Kidney (tissue), 14 donors: Measurements from ENCODE around the gene PIGL. TPM values are rescaled to one million over a fixed set of nuclear protein-coding genes. Genes with fewer than 3 reads are reported as not detected.

Experiments used
- DNase-seq, 5 donors: peaks; one replicate each; pipeline ENCODE4 v3.0.0-alpha.2; 2013 to 2020
- FAIRE-seq: peaks from 2 replicates; lab custom pipeline; 2012; peaks lifted over from hg19 to GRCh38; lab: Jason Lieb, UNC
- H3K27ac ChIP-seq, 2 donors: one replicate each; pipeline ENCODE4 v1.7.0; 2013; ENCODE audit warnings: low read depth in 2 of 2, low read length in 2 of 2, inconsistent platforms in 1 of 2
- H3K27me3 ChIP-seq: one replicate; pipeline ENCODE4 v1.7.1; 2013; ENCODE audit warnings: low read length, inconsistent platforms; ENCODE audit not compliant: control insufficient read depth, insufficient read depth
- H3K36me3 ChIP-seq, 3 donors: one replicate each; pipeline versions ENCODE4 v1.7.0 to v1.7.1; 2013; ENCODE audit warnings: low read length in 3 of 3, control low read depth in 1 of 3, inconsistent platforms in 1 of 3; ENCODE audit not compliant: insufficient read depth in 3 of 3, control insufficient read depth in 2 of 3
- H3K4me1 ChIP-seq, 3 donors: one replicate each; pipeline versions ENCODE4 v1.7.0 to v1.7.1; 2013; ENCODE audit warnings: low read length in 3 of 3, inconsistent platforms in 1 of 3, low read depth in 1 of 3; ENCODE audit not compliant: control insufficient read depth in 2 of 3, insufficient read depth in 2 of 3
- H3K4me3 ChIP-seq, 3 donors: one replicate each; pipeline versions ENCODE4 v1.7.0 to v1.8.1; 2013; ENCODE audit warnings: low read length in 3 of 3, control low read depth in 1 of 3, inconsistent platforms in 1 of 3
- H3K9ac ChIP-seq, 3 donors: one replicate each; pipeline versions ENCODE4 v1.7.0 to v1.7.1; 2013; ENCODE audit warnings: low read length in 3 of 3, control low read depth in 1 of 3, inconsistent platforms in 1 of 3
- H3K9me3 ChIP-seq, 3 donors: one replicate each; pipeline versions ENCODE4 v1.7.0 to v1.7.1; 2013; ENCODE audit warnings: low read length in 3 of 3, control low read depth in 1 of 3, inconsistent platforms in 1 of 3; ENCODE audit not compliant: control insufficient read depth in 2 of 3, insufficient read depth in 1 of 3
- intact Hi-C: fragments of 100-400 bp; cut with DNase I; formaldehyde crosslinking; loops from one replicate; pipeline ENCODE4 v1.11.1; 2022
- polyA plus RNA-seq: library from polyadenylated mRNA; stranded (reverse); fragments of 350-450 nt; fragmentation: Illumina TruSeq; extraction: RNeasy Lipid Tissue Mini Kit (QIAGEN cat#74804); gene quantifications from one replicate; pipeline ENCODE4 v1.2.3, GENCODE V29; 2014; ENCODE audit warnings: low read depth, low replicate concordance; ENCODE audit not compliant: insufficient read depth
- total RNA-seq: library from RNA; stranded (reverse); fragmentation: NEBNext Ultra II Directional; extraction: Animal tissue kit (Norgen Biotek cat#: 25700); gene quantifications from one replicate; pipeline ENCODE4 v1.2.1, GENCODE V29; 2021
- TF ChIP-seq, protein P1 (sequence below): IDR thresholded peaks from 3 replicates; pipeline ENCODE4 v1.5.1; 2012; ENCODE audit warnings: mild to moderate bottlenecking, moderate library complexity, borderline replicate concordance; ENCODE audit not compliant: insufficient read depth; ENCODE audit errors: extremely low read depth
- donor health status: control.
- donor health status: control.
- donor health status: control.
- donor health status: control.
- donor health status: control.
- donor health status: DM: yes; HTN: yes; CAD: no.
- donor health status: Normal renal cell carcinoma (clear cell type).

Gene PIGL
- total and polyA plus RNA-seq, 2 donors from 2014 or later, result 13.6 to 33.5 TPM

DNA sequence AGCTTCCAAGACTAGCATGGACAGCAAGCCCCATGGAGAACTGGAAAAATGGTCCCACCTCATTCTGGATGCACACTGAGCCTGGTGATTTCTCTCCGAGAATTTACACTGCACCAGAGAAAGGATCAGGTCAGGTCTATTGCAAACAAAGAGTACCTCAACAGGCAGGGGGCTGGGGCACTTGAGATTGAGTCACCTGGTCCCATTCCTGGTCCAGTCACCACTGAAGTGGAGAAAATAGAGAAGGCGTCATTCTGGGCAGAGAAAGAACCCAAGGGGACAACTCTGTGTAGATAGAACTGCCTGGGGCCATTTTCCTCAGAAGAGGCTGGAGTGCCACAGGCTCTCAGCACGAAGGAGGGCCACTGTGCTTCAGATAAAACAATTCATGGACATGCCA, 97.8 kb downstream of the PIGL start:
- H3K4me1 ChIP-seq, result peaks cover 0 to 2% (median 2%) of the 10 kb centered on the region in 3 donors
- no peak overlapping the region for H3K9ac ChIP-seq
- no peak for DNase-seq
- no peak for FAIRE-seq
- TF ChIP-seq, protein P1, sequence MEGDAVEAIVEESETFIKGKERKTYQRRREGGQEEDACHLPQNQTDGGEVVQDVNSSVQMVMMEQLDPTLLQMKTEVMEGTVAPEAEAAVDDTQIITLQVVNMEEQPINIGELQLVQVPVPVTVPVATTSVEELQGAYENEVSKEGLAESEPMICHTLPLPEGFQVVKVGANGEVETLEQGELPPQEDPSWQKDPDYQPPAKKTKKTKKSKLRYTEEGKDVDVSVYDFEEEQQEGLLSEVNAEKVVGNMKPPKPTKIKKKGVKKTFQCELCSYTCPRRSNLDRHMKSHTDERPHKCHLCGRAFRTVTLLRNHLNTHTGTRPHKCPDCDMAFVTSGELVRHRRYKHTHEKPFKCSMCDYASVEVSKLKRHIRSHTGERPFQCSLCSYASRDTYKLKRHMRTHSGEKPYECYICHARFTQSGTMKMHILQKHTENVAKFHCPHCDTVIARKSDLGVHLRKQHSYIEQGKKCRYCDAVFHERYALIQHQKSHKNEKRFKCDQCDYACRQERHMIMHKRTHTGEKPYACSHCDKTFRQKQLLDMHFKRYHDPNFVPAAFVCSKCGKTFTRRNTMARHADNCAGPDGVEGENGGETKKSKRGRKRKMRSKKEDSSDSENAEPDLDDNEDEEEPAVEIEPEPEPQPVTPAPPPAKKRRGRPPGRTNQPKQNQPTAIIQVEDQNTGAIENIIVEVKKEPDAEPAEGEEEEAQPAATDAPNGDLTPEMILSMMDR, result no peak
- H3K4me3 ChIP-seq, result no peak overlapping the region
- no peak overlapping the region for H3K27ac ChIP-seq
- H3K9me3 ChIP-seq, result no peaks in the 10 kb centered on the region
- intact Hi-C loops, result no loop called here
- H3K36me3 ChIP-seq, result peaks cover 0 to 3% (median 2%) of the 10 kb centered on the region in 3 donors
- no peaks in the 10 kb centered on the region for H3K27me3 ChIP-seq

DNA sequence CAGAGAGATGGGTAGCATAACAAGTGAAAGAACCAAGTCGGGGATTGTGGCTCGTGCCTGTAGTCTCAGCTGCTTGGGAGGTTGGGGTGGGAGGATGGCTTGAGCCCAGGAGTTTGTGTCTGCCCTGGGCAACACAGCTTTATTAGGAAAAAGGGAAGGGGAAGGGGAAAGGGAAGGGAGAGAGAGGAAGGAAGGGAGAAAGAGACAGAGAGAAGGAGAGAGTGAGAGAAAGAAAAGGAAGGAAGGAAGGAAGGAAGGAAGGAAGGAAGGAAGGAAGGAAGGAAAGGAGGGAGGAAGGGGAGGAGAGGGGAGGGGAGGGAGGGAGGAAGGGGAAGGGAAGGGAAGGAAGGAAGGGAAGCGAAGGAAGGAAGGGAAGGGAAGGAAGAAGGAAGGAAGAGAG, 103.0 kb downstream of the PIGL start:
- H3K36me3 ChIP-seq, result no peaks in the 10 kb centered on the region
- no peaks in the 10 kb centered on the region for H3K27me3 ChIP-seq
- TF ChIP-seq, protein P1, result no peak
- no peak for DNase-seq
- H3K4me3 ChIP-seq, result no peak overlapping the region
- no peaks in the 10 kb centered on the region for H3K9me3 ChIP-seq
- no peak overlapping the region for H3K27ac ChIP-seq
- H3K4me1 ChIP-seq, result no peaks in the 10 kb centered on the region
- no peak overlapping the region for H3K9ac ChIP-seq
- intact Hi-C loops, result no loop called here
- no peak for FAIRE-seq

DNA sequence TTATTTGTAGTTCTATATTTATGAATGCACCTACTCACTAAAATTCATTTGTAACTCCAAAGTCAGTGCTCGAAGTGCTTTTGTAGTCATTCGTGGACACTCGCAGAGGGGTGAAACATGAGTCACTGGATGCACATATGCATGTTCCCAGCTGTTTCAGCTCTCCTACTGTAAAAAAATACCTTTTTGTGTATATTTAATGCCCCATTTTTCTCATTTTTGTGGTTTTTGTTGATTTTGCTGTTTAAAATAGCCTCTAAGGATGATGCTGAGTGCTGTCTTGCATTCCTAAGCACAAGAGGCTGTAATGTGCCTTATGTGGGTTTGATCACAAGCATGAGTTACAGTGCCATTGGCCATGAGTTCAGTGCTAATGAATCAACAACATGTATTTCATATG, 105.6 kb downstream of the PIGL start:
- FAIRE-seq, result no peak
- no peaks in the 10 kb centered on the region for H3K9me3 ChIP-seq

DNA sequence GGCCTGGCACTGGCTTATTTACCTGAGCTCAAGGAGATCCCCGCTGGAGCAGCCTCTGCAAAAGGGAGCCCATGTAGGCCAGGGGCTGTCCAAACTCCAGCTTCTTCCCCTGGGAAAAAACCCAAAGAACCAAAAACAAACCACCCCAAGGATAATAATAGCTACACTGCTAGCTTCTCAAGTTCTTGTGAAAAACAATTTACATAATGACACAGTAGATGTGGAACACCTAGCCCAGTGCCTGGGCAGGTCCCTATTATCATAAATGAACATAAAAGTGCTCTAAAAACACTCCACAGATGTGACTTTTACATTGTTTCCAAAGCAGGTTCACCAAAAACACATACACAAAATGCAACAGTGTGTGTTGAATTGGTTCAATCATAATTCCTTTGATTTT, 109.0 kb downstream of the PIGL start:
- H3K27ac ChIP-seq, result no peak overlapping the region
- DNase-seq, result no peak
- no peak overlapping the region for H3K4me3 ChIP-seq
- no peaks in the 10 kb centered on the region for H3K27me3 ChIP-seq
- H3K4me1 ChIP-seq, result no peaks in the 10 kb centered on the region
- intact Hi-C loops, result no loop called here
- no peak for FAIRE-seq
- H3K9ac ChIP-seq, result no peak overlapping the region
- TF ChIP-seq, protein P1, result no peak
- H3K36me3 ChIP-seq, result peaks cover 0 to 16% (median 4%) of the 10 kb centered on the region in 3 donors
- H3K9me3 ChIP-seq, result no peaks in the 10 kb centered on the region

More for the DNA sequence above, 105.6 kb downstream of the PIGL start:
- Histone ChIP-seq H3K36me3 (peaks cover 0 to 16% (median 4%) of the 10 kb centered on the region in 3 donors), H3K27ac (no peak overlapping the region), H3K27me3 (no peaks in the 10 kb centered on the region), H3K4me3 (no peak overlapping the region), H3K4me1 (no peaks in the 10 kb centered on the region), H3K9ac (no peak overlapping the region)
- intact Hi-C loops, result no loop called here
- TF ChIP-seq, protein P1, result no peak
- no peak for DNase-seq
